M059J (cell line): ENCODE results near the gene RGS3. TPM values are rescaled to one million over a fixed set of nuclear protein-coding genes. Genes with fewer than 3 reads are reported as not detected.
"Not testable (repeated sequence)": the region's sequence is repeated elsewhere in the genome, so short reads cannot be mapped to it uniquely, and the experiment has no call there.

ENCODE experiments used
- DNase-seq: peaks from one replicate; pipeline ENCODE4 v3.0.0-alpha.2; 2012; ENCODE audit warnings: low read depth
- total RNA-seq: library from RNA; depleted of rRNA; stranded (reverse); fragments of >200 nt; shearing (Covaris generic); gene quantifications from 2 replicates; pipeline ENCODE4 v1.2.3, GENCODE V29; 2014

RGS3 gene
- total RNA-seq, 1 experiment from 2014 or later = 137 TPM

DNA sequence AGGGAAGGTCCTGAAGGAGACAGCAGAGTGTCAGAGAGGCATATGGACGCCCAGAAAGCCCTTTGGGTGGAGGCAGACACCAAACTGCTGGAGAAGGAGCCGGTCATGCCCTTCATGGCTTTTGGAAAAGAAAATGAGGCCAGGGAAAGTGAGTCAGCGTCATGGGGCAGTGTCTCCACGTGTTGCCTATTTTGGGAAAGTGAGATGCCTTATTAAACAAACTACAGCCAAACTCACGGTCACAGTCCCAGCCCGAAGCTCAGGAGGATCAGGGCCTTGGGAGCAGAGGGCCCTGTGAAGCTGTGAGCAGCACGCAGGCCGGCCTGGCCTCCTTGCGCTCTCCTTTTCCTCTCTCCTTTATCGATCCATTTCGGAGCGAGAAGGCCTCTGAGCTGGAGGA is 25.0 kb downstream of the RGS3 start:
- DNase-seq = no peak

DNA sequence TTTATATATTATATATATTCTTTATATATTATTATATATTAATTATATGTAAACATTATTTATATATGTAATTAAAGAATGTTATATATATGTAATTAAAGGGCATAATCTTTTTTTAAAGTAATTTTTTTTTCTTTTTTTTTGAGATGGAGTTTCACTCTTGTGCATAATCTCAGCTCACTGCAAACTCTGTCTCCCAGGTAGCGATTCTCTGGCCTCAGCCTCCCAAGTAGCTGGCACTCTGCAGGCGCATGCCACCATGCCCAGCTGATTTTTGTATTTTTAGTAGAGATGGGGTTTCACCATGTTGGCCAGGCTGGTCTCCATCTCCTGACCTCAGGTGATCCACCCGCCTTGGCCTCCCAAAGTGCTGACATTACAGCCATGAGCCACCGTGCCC is 27.6 kb downstream of the RGS3 start:
- not testable (repeated sequence) for DNase-seq

GRCh38 chr9:113492343-113493202 is 29.0 kb downstream of the RGS3 start:
- DNase-seq = peak; percentile 42

- no peak for DNase-seq
Observed at GRCh38 chr9:113493203-113493520, 29.6 kb downstream of the RGS3 start.

DNA sequence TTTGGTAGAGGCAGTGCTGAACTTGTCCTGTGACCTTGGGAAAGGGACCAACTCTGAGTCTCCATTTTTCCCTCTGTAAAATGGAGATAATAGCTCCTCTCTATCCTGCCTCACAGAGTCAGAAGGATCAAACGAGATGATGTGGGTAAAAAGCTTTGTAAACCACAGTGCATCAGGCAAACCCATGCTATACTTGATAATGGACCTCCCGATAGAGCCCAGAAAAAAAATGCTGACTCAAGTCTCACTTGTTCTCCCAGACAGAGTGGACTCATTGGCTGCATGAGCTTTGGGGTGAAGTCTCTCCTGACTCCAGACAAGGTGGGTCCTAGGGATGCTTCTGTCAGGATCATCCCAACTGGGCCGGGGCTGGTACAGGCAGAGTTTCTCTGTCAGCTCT is 32.0 kb downstream of the RGS3 start:
- DNase-seq = no peak

GRCh38 chr9:113497051-113497450 is 33.5 kb downstream of the RGS3 start:
- no peak for DNase-seq

GRCh38 chr9:113499153-113499875 is 35.8 kb downstream of the RGS3 start:
- DNase-seq = no peak

- DNase-seq = no peak
Observed at GRCh38 chr9:113499876-113500497, 36.5 kb downstream of the RGS3 start.

DNA sequence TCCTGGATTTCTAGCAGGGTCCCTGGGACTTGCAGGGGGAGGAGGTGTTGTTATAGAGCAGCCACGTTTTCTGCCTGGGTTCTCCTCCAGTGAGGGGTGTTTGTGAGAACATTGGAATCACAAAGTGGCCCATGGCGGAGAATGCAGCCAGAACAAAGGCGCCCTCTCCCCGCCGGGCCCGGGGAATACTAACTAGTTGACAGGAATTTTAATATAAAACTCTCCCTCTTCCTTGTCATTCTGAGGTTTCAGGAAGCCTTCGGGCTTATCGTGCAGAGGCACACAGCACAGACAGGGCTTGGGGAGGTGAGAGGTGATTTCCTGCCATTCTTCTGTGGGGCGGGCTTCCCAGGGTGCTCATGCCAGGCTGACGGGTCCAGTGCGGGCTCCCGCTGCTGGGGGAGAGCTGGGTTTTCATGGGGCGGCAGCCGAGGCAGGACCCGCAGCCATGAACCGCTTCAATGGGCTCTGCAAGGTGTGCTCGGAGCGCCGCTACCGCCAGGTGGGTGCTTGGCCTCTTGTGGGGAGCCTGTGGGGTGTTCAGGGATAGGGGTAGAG is 37.7 kb downstream of the RGS3 start:
- no peak for DNase-seq

DNA sequence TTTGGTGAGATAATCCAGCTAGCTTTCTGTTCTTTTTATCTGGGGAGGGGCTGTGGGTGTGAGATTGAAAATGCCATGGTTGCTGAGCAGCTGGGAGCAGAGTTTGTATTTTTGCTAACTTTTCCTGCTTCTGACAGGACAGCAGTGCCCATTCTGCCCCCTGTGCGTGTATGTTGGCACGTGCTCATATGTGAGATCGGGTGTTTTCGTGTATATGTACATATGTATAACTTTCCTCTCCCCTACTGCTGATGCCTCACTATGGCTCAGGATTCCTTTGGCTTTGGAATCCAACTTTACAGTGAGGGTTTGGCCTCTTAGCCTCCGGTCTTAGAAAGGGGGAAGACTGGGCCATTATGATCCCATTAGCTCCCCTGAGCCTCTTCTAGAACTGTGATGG is 38.3 kb downstream of the RGS3 start:
- DNase-seq = no peak

- DNase-seq = no peak
Observed at GRCh38 chr9:113502427-113503034, 39.0 kb downstream of the RGS3 start.

DNA sequence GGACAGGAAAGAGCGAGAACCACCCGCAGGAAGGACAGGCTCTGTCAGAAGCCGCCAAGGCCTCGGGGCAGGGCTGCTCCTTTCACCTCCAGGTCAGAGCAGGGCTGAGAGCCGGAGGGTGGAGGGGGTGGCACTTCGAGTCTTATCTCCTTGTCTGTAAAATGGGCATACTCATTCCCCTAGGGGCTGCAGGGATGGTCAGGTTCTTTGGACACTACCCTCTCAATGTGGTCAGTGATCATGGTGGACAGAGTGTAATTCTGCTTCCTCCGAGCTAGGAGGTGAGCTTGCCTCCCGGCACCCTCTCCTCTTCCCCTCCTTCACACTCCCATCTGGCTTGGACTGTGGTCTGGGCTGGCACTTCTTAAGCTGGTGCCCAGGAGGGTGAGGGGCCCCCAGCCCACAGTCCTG is 39.6 kb downstream of the RGS3 start:
- DNase-seq = no peak

DNA sequence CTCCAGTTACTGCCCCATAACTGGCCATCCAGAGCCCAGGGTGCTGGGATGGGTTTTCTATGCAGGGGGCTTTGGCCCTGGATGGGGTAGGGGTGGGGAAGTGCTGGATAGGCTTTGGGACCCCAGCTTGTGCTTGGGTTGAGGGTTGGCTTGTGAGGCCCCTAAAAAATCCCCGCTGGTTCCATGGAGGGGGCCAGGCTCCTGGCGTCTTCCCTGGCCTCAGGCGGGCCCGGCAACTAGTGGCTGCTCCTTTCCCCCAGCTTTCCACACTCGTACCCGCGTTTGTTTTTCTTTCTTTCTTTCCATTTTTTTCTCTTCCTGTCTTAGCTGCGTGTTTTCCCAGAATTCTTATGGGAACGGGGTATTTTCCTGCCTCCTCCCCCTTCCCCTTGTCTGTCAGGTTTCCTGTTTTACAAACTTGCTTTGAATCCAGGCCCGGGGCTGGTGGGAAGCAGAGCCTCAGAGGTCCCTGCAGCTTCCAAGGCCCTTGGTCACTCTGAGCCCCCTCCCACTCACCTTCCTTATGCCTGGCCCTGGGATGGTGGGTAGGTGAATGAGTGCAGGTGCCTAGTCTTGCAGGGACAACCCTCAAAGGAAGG is 40.2 kb downstream of the RGS3 start:
- DNase-seq = no peak

GRCh38 chr9:113504725-113505590 is 41.4 kb downstream of the RGS3 start:
- DNase-seq = peak; percentile 43

DNA sequence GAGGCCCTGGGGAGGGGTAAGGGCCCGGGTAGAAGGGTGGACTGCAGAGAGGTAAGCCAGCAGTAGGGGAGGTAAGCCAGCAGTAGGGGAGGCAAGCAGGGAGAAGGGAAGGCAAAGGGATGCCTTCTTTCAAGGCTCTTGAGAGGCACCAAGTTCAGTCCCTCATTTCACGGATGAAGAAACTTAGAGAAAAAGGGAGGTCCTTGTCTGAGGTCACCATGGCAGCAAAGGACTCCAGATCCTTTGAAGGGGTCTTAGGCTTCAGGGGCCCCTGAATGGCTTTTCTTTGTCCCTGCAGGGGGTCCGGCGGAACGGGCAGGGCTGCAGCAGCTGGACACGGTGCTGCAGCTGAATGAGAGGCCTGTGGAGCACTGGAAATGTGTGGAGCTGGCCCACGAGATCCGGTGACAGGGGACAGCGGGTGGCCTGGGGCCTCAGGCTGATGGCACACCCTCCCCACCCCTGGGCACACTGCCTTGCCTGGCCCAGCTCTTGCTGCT is 42.6 kb downstream of the RGS3 start:
- no peak for DNase-seq

DNA sequence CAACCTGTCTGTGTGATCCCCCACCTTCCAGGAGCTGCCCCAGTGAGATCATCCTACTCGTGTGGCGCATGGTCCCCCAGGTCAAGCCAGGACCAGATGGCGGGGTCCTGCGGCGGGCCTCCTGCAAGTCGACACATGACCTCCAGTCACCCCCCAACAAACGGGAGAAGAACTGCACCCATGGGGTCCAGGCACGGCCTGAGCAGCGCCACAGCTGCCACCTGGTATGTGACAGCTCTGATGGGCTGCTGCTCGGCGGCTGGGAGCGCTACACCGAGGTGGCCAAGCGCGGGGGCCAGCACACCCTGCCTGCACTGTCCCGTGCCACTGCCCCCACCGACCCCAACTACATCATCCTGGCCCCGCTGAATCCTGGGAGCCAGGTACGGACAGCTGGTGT is 43.7 kb downstream of the RGS3 start:
- DNase-seq = no peak

- peak; percentile 32 for DNase-seq
Observed at GRCh38 chr9:113508111-113508749, 44.7 kb downstream of the RGS3 start.

DNA sequence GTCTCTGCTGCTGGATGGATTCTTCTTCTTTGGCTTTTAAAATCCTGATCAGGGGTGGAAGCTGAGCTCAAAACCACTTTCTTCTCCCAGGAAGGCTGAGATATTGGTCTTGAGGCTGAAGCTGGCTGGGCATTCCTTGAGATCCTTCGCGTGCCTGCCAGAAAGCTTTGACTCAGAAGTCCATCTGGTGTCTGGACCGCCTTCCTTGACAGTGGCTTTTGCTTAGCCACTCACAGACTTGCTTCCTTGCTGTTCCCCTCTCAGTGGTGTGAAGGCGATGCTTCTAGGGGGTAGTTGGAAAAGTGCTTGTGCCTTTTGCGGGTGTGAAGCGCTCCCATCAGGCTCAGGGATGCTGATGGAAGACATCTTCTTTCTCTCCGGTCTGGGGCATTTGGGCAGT is 45.9 kb downstream of the RGS3 start:
- peak; percentile 20 for DNase-seq

GRCh38 chr9:113511047-113511521 is 47.6 kb downstream of the RGS3 start:
- peak; percentile 20 for DNase-seq
